ENCODE measurements around the gene SCN5A. TPM values are rescaled to one million over a fixed set of nuclear protein-coding genes. Genes with fewer than 3 reads are reported as not detected.

The SCN5A gene
- polyA plus RNA-seq, 1 donor (not counting 4 experiments of a cell fraction or from before 2014, with no cell fraction given) = 0.26 TPM

- FAIRE-seq = no peak
- TF ChIP-seq EZH2 (IDR thresholded peaks at IDR 0.05; ENCODE audit: low read length) (no peak), CTCF (optimal IDR thresholded peaks at IDR 0.05 in 1 of 3, IDR thresholded peaks at IDR 0.05 in 1 of 3, conservative IDR thresholded peaks at IDR 0.05 in 1 of 3; ENCODE audit: extremely low read depth in 1 of 3, insufficient read depth in 2 of 3, low read length in 3 of 3) (no peak)
These were observed 142.4 kb downstream of the SCN5A start for GRCh38 chr3:38507120-38507519.

DNA sequence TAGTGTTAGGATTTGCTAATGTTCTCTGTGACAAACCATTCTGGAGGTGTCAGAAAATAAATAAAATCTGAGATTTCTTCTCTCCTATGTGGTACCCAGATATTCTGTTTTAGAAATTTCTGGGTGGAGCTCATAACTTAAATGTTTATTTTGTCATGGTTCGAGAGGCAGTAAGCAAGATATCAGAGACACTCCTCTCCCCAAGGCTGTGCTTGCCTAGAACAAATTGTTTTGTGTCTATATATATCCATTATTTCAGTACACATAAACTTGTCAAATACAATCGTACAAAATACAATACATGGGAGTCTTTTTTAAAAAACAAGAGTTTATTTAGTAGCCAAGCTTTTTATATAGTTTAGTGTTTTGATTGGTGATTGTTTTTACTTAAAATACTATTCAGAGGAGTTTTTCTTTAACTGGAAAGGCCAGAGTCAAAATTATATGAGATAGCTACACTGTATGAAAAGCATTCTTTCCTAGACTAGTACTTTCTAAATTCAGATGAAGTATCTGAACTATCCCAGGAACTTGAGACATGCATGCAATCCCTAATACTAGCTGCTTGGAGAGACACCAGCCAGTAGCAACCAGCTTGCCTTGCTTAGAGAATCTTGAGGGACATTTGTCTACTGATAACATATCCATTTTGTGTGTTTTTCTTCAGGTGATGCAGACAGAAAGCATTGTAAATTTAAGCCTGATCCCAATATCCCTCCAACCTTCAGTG lies 148.6 kb downstream of the SCN5A start:
- Histone ChIP-seq H3K4me3 (ENCODE audit: control insufficient read depth in 2 of 3, extremely low read depth in 1 of 3, insufficient read depth in 2 of 3, low read depth in 1 of 3, low read length in 3 of 3) (no peak overlapping the region), H3K79me2 (ENCODE audit: control insufficient read depth, insufficient read depth, low read length) (no peaks in the 10 kb centered on the region), H2AFZ (ENCODE audit: control insufficient read depth, low read length) (no peak overlapping the region), H3K4me2 (ENCODE audit: control insufficient read depth, extremely low read depth, insufficient read depth, low read depth, low read length) (no peak overlapping the region), H3K36me3 (ENCODE audit: control insufficient read depth in 2 of 2, extremely low read depth in 1 of 2, insufficient read depth in 2 of 2, low read length in 2 of 2) (peaks cover 3 to 4% of the 10 kb centered on the region in 2 experiments), H3K9ac (ENCODE audit: control insufficient read depth, extremely low read depth, insufficient read depth, low read length) (no peak overlapping the region), H3K9me3 (ENCODE audit: control insufficient read depth, low read depth, low read length) (no peaks in the 10 kb centered on the region), H3K27ac (ENCODE audit: control insufficient read depth, insufficient read depth, low read length) (no peak overlapping the region), H3K27me3 (ENCODE audit: control insufficient read depth, extremely low read depth, insufficient read depth, low read length) (no peaks in the 10 kb centered on the region), H3K4me1 (ENCODE audit: control insufficient read depth, extremely low read depth, insufficient read depth, low read length) (peaks cover 3% of the 10 kb centered on the region), H3K9me1 (ENCODE audit: control insufficient read depth, extremely low read depth, insufficient read depth, low read length) (no peaks in the 10 kb centered on the region), H4K20me1 (ENCODE audit: control insufficient read depth, extremely low read depth, insufficient read depth, low read length) (no peaks in the 10 kb centered on the region)
- DNase-seq (ENCODE audit: low read depth, low spot score) (no peak), FAIRE-seq (no peak)
- TF ChIP-seq CTCF (optimal IDR thresholded peaks at IDR 0.05 in 1 of 3, IDR thresholded peaks at IDR 0.05 in 1 of 3, conservative IDR thresholded peaks at IDR 0.05 in 1 of 3; ENCODE audit: extremely low read depth in 1 of 3, insufficient read depth in 2 of 3, low read length in 3 of 3) (no peak), EZH2 (IDR thresholded peaks at IDR 0.05; ENCODE audit: low read length) (no peak)
- dilution Hi-C loops (cut with MboI; ENCODE audit: extremely low pct_ligation_motif_present, low sequenced_read_pairs) = no loop called here

More at GRCh38 chr3:38507120-38507519, 142.4 kb downstream of the SCN5A start:
- dilution Hi-C loops (cut with MboI; ENCODE audit: extremely low pct_ligation_motif_present, low sequenced_read_pairs) = no loop called here
- no peaks in the 10 kb centered on the region for H3K4me1 ChIP-seq (ENCODE audit: control insufficient read depth, extremely low read depth, insufficient read depth, low read length)
- H3K4me2 ChIP-seq (ENCODE audit: control insufficient read depth, extremely low read depth, insufficient read depth, low read depth, low read length) = no peak overlapping the region
- H3K4me3 ChIP-seq (ENCODE audit: control insufficient read depth in 2 of 3, extremely low read depth in 1 of 3, insufficient read depth in 2 of 3, low read depth in 1 of 3, low read length in 3 of 3) = no peak overlapping the region
- no peaks in the 10 kb centered on the region for H3K9me1 ChIP-seq (ENCODE audit: control insufficient read depth, extremely low read depth, insufficient read depth, low read length)
- no peaks in the 10 kb centered on the region for H3K79me2 ChIP-seq (ENCODE audit: control insufficient read depth, insufficient read depth, low read length)
- H3K9me3 ChIP-seq (ENCODE audit: control insufficient read depth, low read depth, low read length) = no peaks in the 10 kb centered on the region
- no peaks in the 10 kb centered on the region for H3K27me3 ChIP-seq (ENCODE audit: control insufficient read depth, extremely low read depth, insufficient read depth, low read length)
- DNase-seq (ENCODE audit: low read depth, low spot score) = no peak
- H3K27ac ChIP-seq (ENCODE audit: control insufficient read depth, insufficient read depth, low read length) = no peak overlapping the region
- no peak overlapping the region for H3K9ac ChIP-seq (ENCODE audit: control insufficient read depth, extremely low read depth, insufficient read depth, low read length)
- H3K36me3 ChIP-seq (ENCODE audit: control insufficient read depth in 2 of 2, extremely low read depth in 1 of 2, insufficient read depth in 2 of 2, low read length in 2 of 2) = peaks cover 3 to 4% of the 10 kb centered on the region in 2 experiments
- H4K20me1 ChIP-seq (ENCODE audit: control insufficient read depth, extremely low read depth, insufficient read depth, low read length) = no peaks in the 10 kb centered on the region
- no peak overlapping the region for H2AFZ ChIP-seq (ENCODE audit: control insufficient read depth, low read length)

Small RNAs within 50 kb of the gene (small RNA-seq; reads per million reads assigned to genes)
- gene RF00019 (ENCODE audit: insufficient read length in 3 of 3, low read depth in 3 of 3, low replicate concordance in 1 of 3) = 0 reads per million in 3 experiments

Other genes with a start within 250 kb of the SCN5A start
- 0.37 to 0.71 TPM (median 0.46 TPM) in 3 replicates for gene ACVR2B, start 195.8 kb downstream of the SCN5A start, polyA plus RNA-seq
- 7.8 to 10.3 TPM (median 8.7 TPM) in 3 replicates for gene EXOG, start 153.3 kb downstream of the SCN5A start, polyA plus RNA-seq
- not detected in 3 replicates for gene SCN10A, start 166.5 kb upstream of the SCN5A start, polyA plus RNA-seq